HG02981 (cell line): Measurements from ENCODE around the gene PELI1.
"Not testable (repeated sequence)": the region's sequence is repeated elsewhere in the genome, so short reads cannot be mapped to it uniquely, and the experiment has no call there.

Experiments used
- ATAC-seq: cut with Tn5 transposase; IDR thresholded peaks from one replicate; pipeline ENCODE4 v1.9.1; 2021; ENCODE audit warnings: mild to moderate bottlenecking, moderate library complexity; ENCODE audit not compliant: unreplicated experiment

Gene PELI1

DNA sequence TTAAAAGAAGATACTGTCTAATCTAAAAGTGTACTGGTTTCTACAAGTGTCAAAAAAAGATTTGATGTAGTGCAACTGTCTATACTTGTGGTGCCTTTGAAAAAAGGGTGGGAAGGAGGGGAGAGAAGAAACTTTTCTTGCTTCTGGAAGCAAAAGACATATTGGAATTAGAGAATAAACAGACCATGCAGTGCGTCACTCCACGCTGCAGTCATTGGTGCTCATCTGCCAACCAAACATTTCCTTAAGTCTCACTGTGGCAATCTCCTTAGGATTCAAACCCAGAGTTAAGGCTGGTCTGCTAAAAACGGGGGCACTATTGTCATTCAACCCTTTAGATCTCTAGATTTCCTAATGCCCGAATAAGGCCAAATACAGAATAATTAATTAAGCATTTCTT is 50.9 kb downstream of the PELI1 start:
- no peak for ATAC-seq

- peak; percentile 62 for ATAC-seq
Measured at GRCh38 chr2:64092502-64092901, 51.7 kb downstream of the PELI1 start.

DNA sequence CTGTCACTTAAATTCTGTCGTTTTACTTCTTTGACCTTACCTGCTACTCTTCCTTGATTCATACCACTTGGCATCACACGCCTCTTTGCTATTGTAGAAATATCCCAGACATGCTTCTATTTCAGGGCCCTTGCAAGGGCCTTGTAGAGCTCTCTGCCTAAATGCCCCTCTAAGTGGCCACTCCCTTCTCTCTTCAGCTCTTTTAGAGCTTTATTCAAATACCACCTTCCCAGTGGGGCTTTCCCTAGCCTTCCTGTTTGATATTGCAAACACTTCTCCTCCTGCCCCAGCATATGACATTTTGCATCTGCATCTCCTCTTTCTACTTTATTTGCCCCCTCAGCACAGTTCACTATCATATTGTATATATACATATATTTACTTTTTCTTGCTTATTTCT is 54.0 kb downstream of the PELI1 start:
- no peak for ATAC-seq

GRCh38 chr2:64086347-64087082 is 57.7 kb downstream of the PELI1 start:
- ATAC-seq: peak; percentile 55

- ATAC-seq: no peak
Measured at GRCh38 chr2:64085936-64086335, 58.3 kb downstream of the PELI1 start.

- no peak for ATAC-seq
Measured at GRCh38 chr2:64081046-64081445, 63.2 kb downstream of the PELI1 start.

DNA sequence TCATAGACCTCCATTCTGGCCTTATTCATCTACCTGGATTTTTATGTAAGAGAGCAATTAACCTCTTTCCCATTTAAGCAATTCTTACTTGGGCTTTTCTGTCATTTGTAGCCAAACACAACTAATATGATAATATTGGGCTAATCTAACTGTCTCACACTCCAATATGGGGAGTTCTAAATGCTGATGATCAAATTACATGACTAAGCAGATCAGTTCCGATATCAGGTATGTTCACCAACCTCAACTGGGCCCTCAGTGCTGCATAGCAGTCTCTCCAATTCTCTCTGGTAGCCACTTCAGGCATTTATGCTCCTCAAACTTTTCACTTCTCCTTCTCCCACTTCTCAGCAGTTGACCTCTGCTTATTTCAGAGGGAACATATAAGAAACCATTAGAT is 64.0 kb downstream of the PELI1 start:
- ATAC-seq: no peak

GRCh38 chr2:64079688-64080087 is 64.5 kb downstream of the PELI1 start:
- ATAC-seq: not testable (repeated sequence)

- not testable (repeated sequence) for ATAC-seq
Measured at GRCh38 chr2:64076828-64077227, 67.4 kb downstream of the PELI1 start.

DNA sequence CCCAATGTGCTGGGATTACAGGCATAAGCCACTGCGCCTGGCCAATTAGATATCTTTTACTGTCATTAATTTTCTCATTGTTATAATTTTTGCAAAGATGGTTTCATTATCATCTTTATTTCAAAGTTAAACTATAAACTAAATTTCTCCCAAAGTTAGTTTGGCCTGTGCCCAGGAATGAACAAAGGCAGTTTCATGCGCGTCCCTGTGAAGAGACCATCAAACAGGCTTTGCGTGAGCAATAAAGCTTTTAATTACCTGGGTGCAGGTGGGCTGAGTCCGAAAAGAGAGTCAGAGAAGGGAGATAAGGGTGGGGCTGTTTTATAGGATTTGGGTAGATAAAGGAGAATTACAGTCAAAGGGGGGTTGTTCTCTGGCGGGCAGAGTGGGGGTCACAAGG is 69.6 kb downstream of the PELI1 start:
- ATAC-seq: not testable (repeated sequence)

- no peak for ATAC-seq
Measured at GRCh38 chr2:64067326-64067725, 76.9 kb downstream of the PELI1 start.

GRCh38 chr2:64065516-64065915 is 78.7 kb downstream of the PELI1 start:
- ATAC-seq: no peak

DNA sequence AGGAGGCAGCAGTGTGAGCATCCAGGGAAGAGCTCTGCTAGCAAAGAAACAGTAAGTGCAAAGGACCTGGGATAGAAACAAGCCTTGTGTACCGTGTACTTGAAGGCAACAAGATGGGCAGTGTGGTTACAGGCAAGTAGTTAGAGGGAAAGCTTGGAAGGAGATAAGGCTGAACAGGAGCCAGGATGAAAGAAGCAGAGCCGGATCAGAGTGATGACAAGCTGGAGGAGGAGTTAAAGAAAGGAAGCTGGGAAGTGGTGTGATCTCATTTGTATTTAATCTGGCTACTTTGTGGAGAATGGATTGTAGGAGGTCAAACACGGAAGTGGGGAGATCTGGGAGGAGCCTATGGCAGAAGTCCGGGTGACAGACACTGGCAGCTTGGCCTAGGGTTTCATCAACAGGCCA is 80.3 kb downstream of the PELI1 start:
- ATAC-seq: no peak

GRCh38 chr2:64063454-64063853 is 80.8 kb downstream of the PELI1 start:
- ATAC-seq: no peak

GRCh38 chr2:64062840-64063239 is 81.4 kb downstream of the PELI1 start:
- ATAC-seq: no peak

- no peak for ATAC-seq
Measured at GRCh38 chr2:64059270-64059669, 85.0 kb downstream of the PELI1 start.

DNA sequence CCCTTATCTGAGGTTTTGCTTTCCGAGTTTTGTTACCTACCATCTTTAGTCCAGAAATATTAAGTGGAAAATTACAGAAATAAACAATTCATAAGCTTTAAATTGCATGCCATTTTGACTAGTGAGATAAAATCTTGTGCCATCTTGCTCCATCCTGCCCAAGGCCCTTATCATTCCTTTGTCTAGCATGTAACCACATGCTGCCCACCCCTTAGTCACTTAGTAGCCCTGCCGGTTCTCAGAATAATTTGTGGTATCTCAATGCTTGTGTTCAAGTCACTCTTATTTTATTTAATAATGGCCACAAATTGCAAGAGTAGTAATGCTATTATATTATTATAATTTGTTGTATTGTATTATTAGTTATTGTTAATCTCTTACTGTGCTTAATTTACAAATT is 88.2 kb downstream of the PELI1 start:
- ATAC-seq: no peak

DNA sequence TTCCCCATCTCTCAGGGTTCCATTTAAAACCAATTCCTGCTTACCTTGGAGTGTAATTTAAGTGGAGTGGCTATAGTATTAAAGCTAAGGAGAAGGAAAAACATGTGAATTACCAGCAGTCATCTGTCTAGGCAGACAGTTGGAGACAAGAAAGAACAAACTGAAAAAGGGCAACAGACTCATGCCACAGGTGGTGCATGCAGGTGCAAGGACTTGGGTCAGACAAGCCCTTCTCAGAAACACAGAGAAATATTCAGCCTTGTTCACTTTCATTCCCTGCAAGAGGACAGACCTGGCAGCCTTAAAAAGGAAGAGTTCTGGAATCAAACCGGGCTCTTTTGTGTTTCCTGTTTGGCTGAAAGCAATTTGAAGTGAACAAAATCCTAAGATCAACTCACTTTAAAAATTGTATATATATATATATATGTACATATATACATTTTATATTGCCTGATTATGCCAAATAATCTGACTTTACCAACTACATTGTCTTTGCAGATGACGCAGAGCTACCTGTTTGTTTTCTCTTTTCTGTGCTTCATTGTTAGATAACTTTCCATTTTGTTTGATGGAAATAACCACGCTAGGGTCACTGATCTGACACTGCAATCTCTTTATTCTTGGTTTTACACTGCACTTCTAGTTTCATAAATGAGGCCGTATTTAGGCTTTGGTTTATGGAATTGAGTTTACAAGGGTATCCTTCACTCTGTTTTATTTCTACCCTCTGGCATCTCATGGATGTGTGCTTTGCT is 89.9 kb downstream of the PELI1 start:
- no peak for ATAC-seq

DNA sequence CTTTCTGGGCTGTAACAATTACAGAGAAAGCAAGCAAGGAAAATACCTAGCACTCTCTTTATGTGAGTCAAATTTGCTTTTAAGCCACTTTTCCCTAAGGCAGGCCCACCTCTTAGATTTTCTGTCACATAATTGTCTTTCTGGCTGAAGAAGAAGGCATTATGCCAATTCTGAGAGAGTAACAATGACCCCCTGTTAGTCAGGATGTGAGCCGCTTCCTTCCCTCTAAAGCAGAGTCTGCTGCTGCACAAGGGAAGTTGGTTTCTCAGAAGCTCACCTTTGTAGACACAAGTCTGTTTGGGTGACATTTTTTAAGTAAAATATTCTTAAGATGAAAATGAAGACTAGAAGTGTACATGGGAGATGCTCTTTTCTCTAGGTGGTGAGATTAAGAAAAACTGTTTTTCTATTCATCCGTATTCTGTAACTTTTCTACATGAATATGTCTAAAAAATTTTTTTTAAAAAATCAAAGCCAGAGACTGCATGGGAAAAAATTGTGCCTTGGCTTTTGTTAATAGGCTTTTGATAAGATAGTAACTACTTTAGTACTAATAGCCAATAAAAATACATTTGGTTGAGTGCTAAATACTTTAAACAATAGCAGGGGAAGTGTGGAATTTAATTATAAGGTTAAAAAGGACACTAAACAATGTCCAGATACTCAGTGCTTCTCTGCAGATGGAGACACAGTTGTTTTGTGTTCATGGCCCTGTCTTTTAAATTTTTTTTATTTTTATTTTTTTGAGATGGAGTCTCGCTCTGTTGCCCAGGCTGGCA is 91.6 kb downstream of the PELI1 start:
- no peak for ATAC-seq

DNA sequence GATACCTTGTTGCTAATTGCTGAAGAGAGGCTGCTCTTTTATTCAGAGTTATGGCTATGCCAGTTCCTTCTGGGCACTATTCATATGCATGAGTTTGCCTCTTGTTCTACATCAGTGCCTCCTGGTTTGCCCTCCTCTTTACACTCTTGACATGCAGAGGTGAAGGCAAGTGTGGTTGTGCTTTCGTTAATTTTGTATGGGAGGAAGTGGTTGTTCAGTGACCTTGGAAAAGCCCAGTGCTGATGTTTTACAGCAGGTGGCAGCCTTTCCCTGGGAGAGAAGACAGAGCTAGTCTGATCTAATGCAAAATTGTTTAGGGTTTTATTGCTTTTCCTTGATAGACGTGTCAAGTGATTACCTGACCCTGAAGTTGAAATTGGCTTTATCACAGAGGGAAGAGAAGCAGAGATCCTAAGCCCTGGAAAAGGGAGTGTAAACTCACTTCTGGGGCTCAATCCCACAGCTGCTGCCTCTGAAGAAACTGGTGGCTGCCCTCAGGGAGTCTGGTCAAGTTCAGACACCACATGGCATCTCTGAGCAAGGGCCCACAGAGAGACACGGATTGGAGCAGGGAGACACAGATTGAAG is 94.5 kb downstream of the PELI1 start:
- peak; percentile 77 for ATAC-seq

DNA sequence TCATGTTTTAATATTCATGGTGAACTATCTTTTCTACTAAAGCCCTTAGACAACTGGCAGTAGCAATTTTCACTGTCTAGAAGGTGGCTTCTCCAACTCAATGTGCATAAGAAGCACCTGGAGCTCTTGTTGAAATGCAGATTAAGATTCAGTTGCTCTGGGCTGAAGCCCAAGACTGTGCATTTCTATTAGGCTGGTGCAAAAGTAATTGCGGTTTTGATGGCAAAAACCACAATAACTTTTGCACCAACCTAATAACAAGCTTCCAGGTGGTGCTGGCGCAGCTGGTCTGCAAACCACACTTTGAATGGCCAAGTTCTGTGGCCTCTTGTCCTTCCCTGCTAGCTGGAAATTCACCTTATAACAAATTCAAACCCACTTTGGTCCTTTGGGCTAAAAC is 98.3 kb downstream of the PELI1 start:
- no peak for ATAC-seq
